ENCODE results near the gene TSPYL1.

DNA sequence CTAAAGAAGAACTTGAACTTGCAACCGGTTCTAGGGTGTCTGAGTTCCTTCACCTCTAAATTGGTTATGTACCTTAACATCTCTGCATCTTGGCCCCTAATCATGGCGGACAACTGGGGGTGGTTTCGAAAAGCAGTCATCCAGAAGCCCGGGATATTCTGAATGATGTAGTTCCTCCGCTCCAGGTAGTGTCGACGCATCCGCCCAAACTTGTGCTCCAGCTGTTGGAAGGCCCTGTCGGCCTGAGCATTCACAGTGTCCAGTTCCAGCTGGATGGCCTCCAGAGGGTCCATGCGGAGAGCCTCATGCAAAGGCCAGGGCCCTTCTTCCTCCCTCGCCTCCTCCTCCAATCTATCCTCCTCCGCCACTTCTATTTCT lies 887 bp downstream of the TSPYL1 start:
- no peak for TF ChIP-seq EP300 (IDR thresholded peaks at IDR 0.05)
- TF ChIP-seq, protein P1, sequence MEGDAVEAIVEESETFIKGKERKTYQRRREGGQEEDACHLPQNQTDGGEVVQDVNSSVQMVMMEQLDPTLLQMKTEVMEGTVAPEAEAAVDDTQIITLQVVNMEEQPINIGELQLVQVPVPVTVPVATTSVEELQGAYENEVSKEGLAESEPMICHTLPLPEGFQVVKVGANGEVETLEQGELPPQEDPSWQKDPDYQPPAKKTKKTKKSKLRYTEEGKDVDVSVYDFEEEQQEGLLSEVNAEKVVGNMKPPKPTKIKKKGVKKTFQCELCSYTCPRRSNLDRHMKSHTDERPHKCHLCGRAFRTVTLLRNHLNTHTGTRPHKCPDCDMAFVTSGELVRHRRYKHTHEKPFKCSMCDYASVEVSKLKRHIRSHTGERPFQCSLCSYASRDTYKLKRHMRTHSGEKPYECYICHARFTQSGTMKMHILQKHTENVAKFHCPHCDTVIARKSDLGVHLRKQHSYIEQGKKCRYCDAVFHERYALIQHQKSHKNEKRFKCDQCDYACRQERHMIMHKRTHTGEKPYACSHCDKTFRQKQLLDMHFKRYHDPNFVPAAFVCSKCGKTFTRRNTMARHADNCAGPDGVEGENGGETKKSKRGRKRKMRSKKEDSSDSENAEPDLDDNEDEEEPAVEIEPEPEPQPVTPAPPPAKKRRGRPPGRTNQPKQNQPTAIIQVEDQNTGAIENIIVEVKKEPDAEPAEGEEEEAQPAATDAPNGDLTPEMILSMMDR (IDR thresholded peaks at IDR 0.05), result no peak
